Liver (tissue), 9 donors: ENCODE measurements around the gene ALPI. TPM values are rescaled to one million over a fixed set of nuclear protein-coding genes. Genes with fewer than 3 reads are reported as not detected.

Source experiments
- DNase-seq: peaks from one replicate; pipeline ENCODE4 v3.0.0-alpha.2; 2017; ENCODE audit warnings: low spot score
- H3K27ac ChIP-seq, 2 donors: one replicate each; pipeline ENCODE4 v1.7.0; 2013; ENCODE audit warnings: inconsistent platforms in 2 of 2, low read length in 2 of 2, control low read depth in 1 of 2, low read depth in 1 of 2, mild to moderate bottlenecking in 1 of 2
- H3K27me3 ChIP-seq, 4 donors: one replicate each; pipeline versions ENCODE4 v1.6.1 to v1.7.0; 2013; ENCODE audit warnings: low read length in 3 of 4, inconsistent platforms in 1 of 4, mild to moderate bottlenecking in 1 of 4, moderate library complexity in 1 of 4; ENCODE audit not compliant: control insufficient read depth in 4 of 4, insufficient read depth in 4 of 4
- H3K36me3 ChIP-seq, 4 donors: one replicate each; pipeline versions ENCODE4 v1.6.1 to v1.7.0; 2013; ENCODE audit warnings: low read length in 3 of 4, mild to moderate bottlenecking in 3 of 4, low read depth in 1 of 4, moderate library complexity in 1 of 4; ENCODE audit not compliant: control insufficient read depth in 4 of 4, insufficient read depth in 3 of 4
- H3K4me1 ChIP-seq, 4 donors: one replicate each; pipeline versions ENCODE4 v1.6.1 to v1.7.0; 2013; ENCODE audit warnings: low read length in 3 of 4, mild to moderate bottlenecking in 3 of 4, moderate library complexity in 1 of 4; ENCODE audit not compliant: control insufficient read depth in 4 of 4, insufficient read depth in 4 of 4
- H3K4me3 ChIP-seq, 3 donors: one replicate each; pipeline versions ENCODE4 v1.6.1 to v1.7.0; 2013; ENCODE audit warnings: low read length in 3 of 3, control low read depth in 1 of 3, low read depth in 1 of 3, mild to moderate bottlenecking in 1 of 3
- H3K9ac ChIP-seq, 2 donors: one replicate each; pipeline ENCODE4 v1.7.0; 2013; ENCODE audit warnings: low read length in 2 of 2, mild to moderate bottlenecking in 2 of 2, moderate library complexity in 2 of 2, control low read depth in 1 of 2, low read depth in 1 of 2
- H3K9me3 ChIP-seq, 4 donors: one replicate each; pipeline versions ENCODE4 v1.6.1 to v1.7.0; 2013; ENCODE audit warnings: low read length in 3 of 4; ENCODE audit not compliant: control insufficient read depth in 4 of 4
- CTCF ChIP-seq: fragments of 150-350 bp; IDR thresholded peaks from 2 replicates; pipeline ENCODE4 v1.5.1; 2017; ENCODE audit warnings: improper control_type of control experiment, low read depth, low read length; ENCODE audit not compliant: missing input control
- EGR1 ChIP-seq, 2 donors: IDR thresholded peaks; 2 replicates each; pipeline ENCODE4 v1.6.1; 2016 to 2018; ENCODE audit warnings: antibody characterized with exemption in 2 of 2, low read depth in 2 of 2
- FOXA1 ChIP-seq: IDR thresholded peaks from 2 replicates; pipeline ENCODE4 v1.6.1; 2016; ENCODE audit warnings: antibody characterized with exemption
- FOXA2 ChIP-seq: IDR thresholded peaks from 2 replicates; pipeline ENCODE4 v1.6.1; 2016; ENCODE audit warnings: antibody characterized with exemption
- GABPA ChIP-seq, 2 donors: IDR thresholded peaks in 1 of 2; conservative IDR thresholded peaks in 1 of 2; 2 replicates each; pipeline ENCODE4 v1.6.1; 2016; ENCODE audit warnings: antibody characterized with exemption in 2 of 2, mild to moderate bottlenecking in 1 of 2, moderate library complexity in 1 of 2
- HNF4G ChIP-seq: IDR thresholded peaks from 2 replicates; pipeline ENCODE4 v1.6.1; 2016; ENCODE audit warnings: antibody characterized with exemption
- JUND ChIP-seq, 2 donors: IDR thresholded peaks; 2 replicates each; pipeline ENCODE4 v1.6.1; 2016; ENCODE audit warnings: antibody characterized with exemption in 2 of 2
- MAX ChIP-seq: IDR thresholded peaks from 2 replicates; pipeline ENCODE4 v1.6.1; 2016; ENCODE audit warnings: antibody characterized with exemption
- NR2F2 ChIP-seq: IDR thresholded peaks from 2 replicates; pipeline ENCODE4 v1.6.1; 2016; ENCODE audit warnings: antibody characterized with exemption
- SP1 ChIP-seq: IDR thresholded peaks from 2 replicates; pipeline ENCODE4 v1.6.1; 2018; ENCODE audit warnings: antibody characterized with exemption, mild to moderate bottlenecking
- TAF1 ChIP-seq: conservative IDR thresholded peaks from 2 replicates; pipeline ENCODE4 v1.6.1; 2016; ENCODE audit warnings: antibody characterized with exemption, mild to moderate bottlenecking
- YY1 ChIP-seq: IDR thresholded peaks from 2 replicates; pipeline ENCODE4 v1.6.1; 2016; ENCODE audit warnings: antibody characterized with exemption, mild to moderate bottlenecking
- WGBS: extraction: QIAGEN DNeasy Blood & Tissue Kit; methylation state at CpG from one replicate; pipeline ENCODE4 v1.1.7; 2013; 5-methylcytosine and 5-hydroxymethylcytosine counted together
- polyA plus RNA-seq, 2 donors: library from polyadenylated mRNA; stranded (reverse) in 1 of 2; unstranded in 1 of 2; fragments of 200-250 nt in 1 of 2; fragments of >200 nt in 1 of 2; fragmentation: Nextera tagmentation in 1 of 2; extraction: Ambion mirVana in 1 of 2; gene quantifications; one replicate each; pipeline versions ENCODE4 v1.2.1 to v1.2.3, GENCODE V29; 2013 to 2015
- total RNA-seq, 2 donors: library from RNA; depleted of rRNA; stranded (reverse); fragments of >200 nt; gene quantifications; one replicate each; pipeline ENCODE4 v1.2.3, GENCODE V29; 2014
- TF ChIP-seq, protein P1 (sequence below): IDR thresholded peaks from 2 replicates; pipeline ENCODE4 v1.6.1; 2016; ENCODE audit warnings: antibody characterized with exemption, mild to moderate bottlenecking
- donor health status: healthy.
- donor health status: healthy.
- donor health status: healthy.
- donor health status: healthy.
- donor health status: healthy.

Gene ALPI
- total and polyA plus RNA-seq, 4 donors: 0.02 TPM; not detected in 3

DNA sequence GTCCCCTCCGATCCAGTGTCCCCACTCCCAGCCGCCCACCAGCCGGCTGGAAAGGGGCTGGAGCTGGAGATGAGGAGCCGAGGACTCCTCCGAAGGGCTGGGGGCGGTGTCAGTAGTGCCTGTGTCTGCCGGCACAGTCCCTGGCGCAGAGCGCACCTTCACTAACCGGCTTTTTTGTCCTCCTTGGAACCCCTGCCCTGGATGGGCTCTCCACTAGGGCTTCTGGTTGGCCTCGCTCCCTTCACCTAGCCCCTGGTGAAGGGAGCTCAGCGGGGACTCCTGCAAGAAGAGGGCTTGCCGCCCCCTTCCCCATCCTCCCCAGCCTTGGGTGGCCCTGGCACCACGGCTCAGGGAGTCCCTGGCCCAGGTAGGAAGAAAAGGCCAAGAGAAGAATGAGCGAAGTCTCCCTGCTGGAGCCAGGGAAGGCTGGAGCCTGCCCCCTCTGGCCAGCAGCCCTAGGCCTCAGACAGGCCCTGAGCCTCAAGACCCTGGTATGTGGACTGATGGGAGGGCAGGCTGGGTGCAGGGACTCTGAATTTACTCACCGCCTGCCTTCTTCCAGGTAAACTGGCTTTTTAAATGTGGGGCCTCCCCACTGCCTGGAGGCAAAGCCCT, 32.3 kb downstream of the ALPI start:
- DNase-seq: no peak

GRCh38 chr2:232488721-232489300, 32.9 kb downstream of the ALPI start:
- H3K27me3 ChIP-seq: peaks cover 3 to 10% (median 6%) of the 10 kb centered on the region in 4 donors
- H3K4me3 ChIP-seq: no peak overlapping the region
- no peak overlapping the region for H3K9ac ChIP-seq
- no peak for DNase-seq
- H3K9me3 ChIP-seq: no peaks in the 10 kb centered on the region
- no peaks in the 10 kb centered on the region for H3K36me3 ChIP-seq
- no peak overlapping the region for H3K27ac ChIP-seq
- H3K4me1 ChIP-seq: peaks cover 3 to 23% (median 6%) of the 10 kb centered on the region in 4 donors
- WGBS: 84% methylated on average over 5 of the region's 5 CpGs
- no peak for TF ChIP-seq NR2F2
- TF ChIP-seq JUND (IDR thresholded peaks at IDR 0.05): no peak
- TF ChIP-seq, protein P1, sequence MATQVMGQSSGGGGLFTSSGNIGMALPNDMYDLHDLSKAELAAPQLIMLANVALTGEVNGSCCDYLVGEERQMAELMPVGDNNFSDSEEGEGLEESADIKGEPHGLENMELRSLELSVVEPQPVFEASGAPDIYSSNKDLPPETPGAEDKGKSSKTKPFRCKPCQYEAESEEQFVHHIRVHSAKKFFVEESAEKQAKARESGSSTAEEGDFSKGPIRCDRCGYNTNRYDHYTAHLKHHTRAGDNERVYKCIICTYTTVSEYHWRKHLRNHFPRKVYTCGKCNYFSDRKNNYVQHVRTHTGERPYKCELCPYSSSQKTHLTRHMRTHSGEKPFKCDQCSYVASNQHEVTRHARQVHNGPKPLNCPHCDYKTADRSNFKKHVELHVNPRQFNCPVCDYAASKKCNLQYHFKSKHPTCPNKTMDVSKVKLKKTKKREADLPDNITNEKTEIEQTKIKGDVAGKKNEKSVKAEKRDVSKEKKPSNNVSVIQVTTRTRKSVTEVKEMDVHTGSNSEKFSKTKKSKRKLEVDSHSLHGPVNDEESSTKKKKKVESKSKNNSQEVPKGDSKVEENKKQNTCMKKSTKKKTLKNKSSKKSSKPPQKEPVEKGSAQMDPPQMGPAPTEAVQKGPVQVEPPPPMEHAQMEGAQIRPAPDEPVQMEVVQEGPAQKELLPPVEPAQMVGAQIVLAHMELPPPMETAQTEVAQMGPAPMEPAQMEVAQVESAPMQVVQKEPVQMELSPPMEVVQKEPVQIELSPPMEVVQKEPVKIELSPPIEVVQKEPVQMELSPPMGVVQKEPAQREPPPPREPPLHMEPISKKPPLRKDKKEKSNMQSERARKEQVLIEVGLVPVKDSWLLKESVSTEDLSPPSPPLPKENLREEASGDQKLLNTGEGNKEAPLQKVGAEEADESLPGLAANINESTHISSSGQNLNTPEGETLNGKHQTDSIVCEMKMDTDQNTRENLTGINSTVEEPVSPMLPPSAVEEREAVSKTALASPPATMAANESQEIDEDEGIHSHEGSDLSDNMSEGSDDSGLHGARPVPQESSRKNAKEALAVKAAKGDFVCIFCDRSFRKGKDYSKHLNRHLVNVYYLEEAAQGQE: no peak
- TF ChIP-seq HNF4G: no peak
- TF ChIP-seq CTCF: no peak
- no peak for TF ChIP-seq TAF1
- no peak for TF ChIP-seq YY1
- TF ChIP-seq MAX: no peak
- TF ChIP-seq FOXA1: no peak

More for the DNA sequence above, 32.3 kb downstream of the ALPI start:
- 42% methylated on average over 16 of the region's 16 CpGs for WGBS
- Histone ChIP-seq H3K4me3 (no peak overlapping the region), H3K36me3 (no peaks in the 10 kb centered on the region), H3K27me3 (peaks cover 3 to 10% (median 6%) of the 10 kb centered on the region in 4 donors), H3K9me3 (no peaks in the 10 kb centered on the region), H3K4me1 (peaks cover 3 to 23% (median 6%) of the 10 kb centered on the region in 4 donors), H3K27ac (no peak overlapping the region), H3K9ac (no peak overlapping the region)
- no peak for TF ChIP-seq FOXA2
- TF ChIP-seq MAX: no peak
- TF ChIP-seq FOXA1: no peak
- TF ChIP-seq, protein P1: no peak
- no peak for TF ChIP-seq GABPA (IDR thresholded peaks at IDR 0.05 in 1 of 2, conservative IDR thresholded peaks at IDR 0.05 in 1 of 2)
- no peak for TF ChIP-seq TAF1
- no peak for TF ChIP-seq JUND (IDR thresholded peaks at IDR 0.05)
- TF ChIP-seq HNF4G: no peak
- TF ChIP-seq NR2F2: no peak
- no peak for TF ChIP-seq SP1
- TF ChIP-seq CTCF: no peak
- TF ChIP-seq EGR1 (IDR thresholded peaks at IDR 0.05; ENCODE audit: low read depth in 2 of 2): no peak
